Mucosa of descending colon (tissue), 3 donors: ENCODE measurements around the gene ALKBH5. TPM values are rescaled to one million over a fixed set of nuclear protein-coding genes. Genes with fewer than 3 reads are reported as not detected.

ENCODE experiments used
- ATAC-seq: fragments of 200-7000 bp; cut with Tn5 transposase; one replicate; pipeline ENCODE4 v1.9.1; 2020; ENCODE audit warnings: mild to moderate bottlenecking, moderate library complexity
- DNase-seq, 3 donors: peaks; one replicate each; pipeline ENCODE4 v3.0.0-alpha.2; 2020
- H3K36me3 ChIP-seq: fragments of 200-600 bp; one replicate; pipeline ENCODE4 v1.8.0; 2021; ENCODE audit warnings: low read depth, mild to moderate bottlenecking
- H3K4me1 ChIP-seq: fragments of 200-600 bp; one replicate; pipeline ENCODE4 v1.8.0; 2021; ENCODE audit warnings: low read depth, mild to moderate bottlenecking
- H3K4me3 ChIP-seq: fragments of 200-600 bp; one replicate; pipeline ENCODE4 v1.8.0; 2021; ENCODE audit warnings: mild to moderate bottlenecking
- H3K9me3 ChIP-seq: fragments of 200-600 bp; one replicate; pipeline ENCODE4 v1.8.0; 2021; ENCODE audit warnings: mild to moderate bottlenecking
- CTCF ChIP-seq: fragments of 200-600 bp; IDR thresholded peaks from one replicate; pipeline ENCODE4 v1.8.0; 2022; ENCODE audit warnings: antibody characterized with exemption, mild to moderate bottlenecking
- intact Hi-C, 2 donors: fragments of 100-400 bp; cut with DNase I in 1 of 2; cut with micrococcal nuclease in 1 of 2; formaldehyde crosslinking; loops; one replicate each; pipeline versions ENCODE4 v1.11.0 to v1.11.1; 2022; cut with DNase I, micrococcal nuclease
- total RNA-seq, 3 donors: library from RNA; stranded (reverse); fragmentation: NEBNext Ultra II Directional in 2 of 3; extraction: Animal tissue kit (Norgen Biotek cat#: 25700) in 2 of 3; gene quantifications; one replicate each; pipeline versions ENCODE4 v1.2.1 to v1.2.4, GENCODE V29; 2021 to 2023
- donor health status: DM: no; HTN: no; CAD: no; lungs with moderate emphysema.
- donor health status: DM: no; HTN: no; CAD: no.
- donor health status: DM: no; HTN: yes; CAD: no.

The ALKBH5 gene
- total RNA-seq, 3 donors from 2014 or later = 70.7 to 151 (median 75.6) TPM

- intact Hi-C loops = no loop called here
- DNase-seq = no peak
These were observed 57.7 kb downstream of the ALKBH5 start for GRCh38 chr17:18241229-18241871.

GRCh38 chr17:18245038-18245776, 61.6 kb downstream of the ALKBH5 start:
- no peak for DNase-seq
- Histone ChIP-seq H3K9me3 (no peaks in the 10 kb centered on the region), H3K4me1 (peaks cover 3% of the 10 kb centered on the region), H3K4me3 (no peak overlapping the region), H3K36me3 (no peaks in the 10 kb centered on the region)
- no peak for ATAC-seq
- no peak for TF ChIP-seq CTCF
- intact Hi-C loops = no loop called here

More at GRCh38 chr17:18241229-18241871, 57.7 kb downstream of the ALKBH5 start:
- Histone ChIP-seq H3K4me1 (peaks cover 3% of the 10 kb centered on the region), H3K4me3 (no peak overlapping the region), H3K9me3 (no peaks in the 10 kb centered on the region), H3K36me3 (no peaks in the 10 kb centered on the region)
- no peak for ATAC-seq
- TF ChIP-seq CTCF = no peak

GRCh38 chr17:18246109-18246725, 62.6 kb downstream of the ALKBH5 start:
- no peak overlapping the region for H3K4me3 ChIP-seq
- TF ChIP-seq CTCF = no peak
- no peak for ATAC-seq

GRCh38 chr17:18246880-18247612, 63.4 kb downstream of the ALKBH5 start:
- H3K36me3 ChIP-seq = no peaks in the 10 kb centered on the region
- DNase-seq = peak; percentile 93 to 97 (median 94)
- H3K4me1 ChIP-seq = peaks cover 3% of the 10 kb centered on the region
- no peaks in the 10 kb centered on the region for H3K9me3 ChIP-seq
- ATAC-seq = peak; percentile 92
- no peak for TF ChIP-seq CTCF
- no peak overlapping the region for H3K4me3 ChIP-seq
- intact Hi-C loops = no loop called here

More at GRCh38 chr17:18246109-18246725, 62.6 kb downstream of the ALKBH5 start:
- no peaks in the 10 kb centered on the region for H3K36me3 ChIP-seq
- H3K9me3 ChIP-seq = no peaks in the 10 kb centered on the region
- H3K4me1 ChIP-seq = peaks cover 3% of the 10 kb centered on the region
- intact Hi-C loops = no loop called here
- DNase-seq = no peak

- Histone ChIP-seq H3K36me3 (no peaks in the 10 kb centered on the region), H3K9me3 (no peaks in the 10 kb centered on the region), H3K4me1 (peaks cover 3% of the 10 kb centered on the region), H3K4me3 (no peak overlapping the region)
- DNase-seq (peak in 1 of 3 donors; percentile 37), ATAC-seq (no peak)
- TF ChIP-seq CTCF = no peak
- intact Hi-C loops = no loop called here
These were observed 64.0 kb downstream of the ALKBH5 start for GRCh38 chr17:18247613-18248001.
